Ascending aorta (tissue), 2 donors: ENCODE data around the gene PSKH1. TPM values are rescaled to one million over a fixed set of nuclear protein-coding genes. Genes with fewer than 3 reads are reported as not detected.

Experiments used
- DNase-seq, 2 donors: peaks; one replicate each; pipeline ENCODE4 v3.0.0-alpha.2; 2019; ENCODE audit warnings: low spot score in 2 of 2
- H3K27ac ChIP-seq, 2 donors: fragments of 200-600 bp; sonication (generic); one replicate each; pipeline ENCODE4 v1.5.1; 2016 to 2017; ENCODE audit warnings: mild to moderate bottlenecking in 1 of 2
- H3K27me3 ChIP-seq: fragments of 200-600 bp; sonication (generic); one replicate; pipeline ENCODE4 v1.5.1; 2017
- H3K36me3 ChIP-seq, 2 donors: fragments of 200-600 bp; sonication (generic); one replicate each; pipeline ENCODE4 v1.5.1; 2016
- H3K4me1 ChIP-seq, 2 donors: fragments of 200-600 bp; sonication (generic); one replicate each; pipeline ENCODE4 v1.5.1; 2016 to 2017; ENCODE audit warnings: mild to moderate bottlenecking in 1 of 2
- H3K4me3 ChIP-seq, 2 donors: fragments of 200-600 bp; sonication (generic); one replicate each; pipeline ENCODE4 v1.5.1; 2016 to 2017; ENCODE audit warnings: mild to moderate bottlenecking in 1 of 2
- H3K9me3 ChIP-seq, 2 donors: fragments of 200-600 bp; sonication (generic); one replicate each; pipeline ENCODE4 v1.5.1; 2016
- intact Hi-C: fragments of 100-400 bp; cut with DNase I; formaldehyde crosslinking; loops from one replicate; pipeline ENCODE4 v1.15.1; 2023
- total RNA-seq: library from RNA; depleted of rRNA; stranded (reverse); fragments of >200 nt; gene quantifications from one replicate; pipeline ENCODE4 v1.1.0, GENCODE V29; 2016
- TF ChIP-seq, protein P1 (sequence below), 3 experiments: fragments of 200-600 bp in 2 of 3; fragments of 450-650 bp in 1 of 3; sonication (generic) in 2 of 3; IDR thresholded peaks; one replicate each; pipeline ENCODE4 v1.5.1; 2016 to 2019; ENCODE audit warnings: antibody characterized with exemption in 3 of 3, mild to moderate bottlenecking in 1 of 3, moderate library complexity in 1 of 3

Gene PSKH1
- total RNA-seq, 1 donor from 2014 or later, result 41.0 TPM

DNA sequence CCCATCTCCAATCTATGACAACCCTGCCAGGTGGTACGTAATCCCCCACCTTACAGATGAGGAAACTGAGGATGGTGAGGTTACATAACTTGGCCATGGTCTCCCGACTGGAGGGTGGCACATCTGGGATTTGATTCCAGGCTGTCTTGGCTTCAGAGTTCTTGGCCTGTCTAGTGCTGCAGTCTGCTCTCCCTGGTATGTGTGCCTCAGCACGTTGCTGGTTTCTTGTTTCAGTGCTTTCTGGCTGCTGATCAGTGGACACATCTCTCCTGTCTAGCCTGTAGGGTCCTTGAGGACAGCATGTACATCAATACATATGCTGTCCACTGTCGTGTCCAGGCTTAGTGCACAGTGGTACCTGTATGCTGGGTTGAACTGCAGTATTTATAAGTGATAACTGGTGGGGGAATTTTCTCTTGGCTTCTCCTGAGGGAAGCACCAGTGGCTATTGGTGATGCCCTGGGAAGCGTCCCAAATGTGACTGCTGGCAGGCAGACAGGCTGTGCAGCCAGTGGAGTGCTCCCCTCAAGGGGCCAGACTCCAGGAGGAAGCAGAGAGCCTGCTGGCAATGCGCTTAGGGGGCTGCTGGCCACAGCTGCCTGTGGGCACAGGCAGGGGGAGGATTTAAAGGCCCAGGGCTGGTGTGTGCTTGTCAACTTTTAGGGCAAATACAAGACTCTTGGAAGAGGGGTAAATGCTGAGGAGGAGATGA is 24.2 kb downstream of the PSKH1 start:
- Histone ChIP-seq H3K27ac (peak overlapping the region; percentile 56 to 67), H3K4me3 (no peak overlapping the region), H3K27me3 (no peaks in the 10 kb centered on the region), H3K9me3 (no peaks in the 10 kb centered on the region), H3K4me1 (peaks cover 18 to 23% of the 10 kb centered on the region in 2 donors), H3K36me3 (peaks cover 0 to 3% of the 10 kb centered on the region in 2 donors)
- no peak for DNase-seq
- intact Hi-C loops, result no loop called here
- TF ChIP-seq, protein P1, sequence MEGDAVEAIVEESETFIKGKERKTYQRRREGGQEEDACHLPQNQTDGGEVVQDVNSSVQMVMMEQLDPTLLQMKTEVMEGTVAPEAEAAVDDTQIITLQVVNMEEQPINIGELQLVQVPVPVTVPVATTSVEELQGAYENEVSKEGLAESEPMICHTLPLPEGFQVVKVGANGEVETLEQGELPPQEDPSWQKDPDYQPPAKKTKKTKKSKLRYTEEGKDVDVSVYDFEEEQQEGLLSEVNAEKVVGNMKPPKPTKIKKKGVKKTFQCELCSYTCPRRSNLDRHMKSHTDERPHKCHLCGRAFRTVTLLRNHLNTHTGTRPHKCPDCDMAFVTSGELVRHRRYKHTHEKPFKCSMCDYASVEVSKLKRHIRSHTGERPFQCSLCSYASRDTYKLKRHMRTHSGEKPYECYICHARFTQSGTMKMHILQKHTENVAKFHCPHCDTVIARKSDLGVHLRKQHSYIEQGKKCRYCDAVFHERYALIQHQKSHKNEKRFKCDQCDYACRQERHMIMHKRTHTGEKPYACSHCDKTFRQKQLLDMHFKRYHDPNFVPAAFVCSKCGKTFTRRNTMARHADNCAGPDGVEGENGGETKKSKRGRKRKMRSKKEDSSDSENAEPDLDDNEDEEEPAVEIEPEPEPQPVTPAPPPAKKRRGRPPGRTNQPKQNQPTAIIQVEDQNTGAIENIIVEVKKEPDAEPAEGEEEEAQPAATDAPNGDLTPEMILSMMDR (IDR thresholded peaks at IDR 0.05), result no peak

DNA sequence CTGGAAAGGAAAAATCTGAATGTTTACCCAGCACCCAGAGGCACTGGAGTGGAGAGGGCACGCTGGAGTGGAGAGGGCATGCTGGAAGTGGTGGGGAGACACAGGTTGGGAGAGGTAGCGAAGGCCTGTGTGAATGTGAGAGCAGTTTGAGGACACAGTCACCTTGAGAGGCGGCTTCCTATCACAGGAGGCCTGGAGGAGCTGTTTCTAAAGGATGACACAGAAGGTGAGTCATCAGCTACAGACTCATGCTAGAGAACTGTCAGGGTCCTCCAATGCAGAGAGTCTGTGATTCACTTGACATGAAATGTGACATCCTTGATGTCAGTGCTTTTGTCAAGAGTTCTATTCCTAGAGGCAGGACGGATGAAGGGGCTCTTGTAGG is 24.8 kb downstream of the PSKH1 start:
- peak overlapping the region; percentile 56 to 67 for H3K27ac ChIP-seq

DNA sequence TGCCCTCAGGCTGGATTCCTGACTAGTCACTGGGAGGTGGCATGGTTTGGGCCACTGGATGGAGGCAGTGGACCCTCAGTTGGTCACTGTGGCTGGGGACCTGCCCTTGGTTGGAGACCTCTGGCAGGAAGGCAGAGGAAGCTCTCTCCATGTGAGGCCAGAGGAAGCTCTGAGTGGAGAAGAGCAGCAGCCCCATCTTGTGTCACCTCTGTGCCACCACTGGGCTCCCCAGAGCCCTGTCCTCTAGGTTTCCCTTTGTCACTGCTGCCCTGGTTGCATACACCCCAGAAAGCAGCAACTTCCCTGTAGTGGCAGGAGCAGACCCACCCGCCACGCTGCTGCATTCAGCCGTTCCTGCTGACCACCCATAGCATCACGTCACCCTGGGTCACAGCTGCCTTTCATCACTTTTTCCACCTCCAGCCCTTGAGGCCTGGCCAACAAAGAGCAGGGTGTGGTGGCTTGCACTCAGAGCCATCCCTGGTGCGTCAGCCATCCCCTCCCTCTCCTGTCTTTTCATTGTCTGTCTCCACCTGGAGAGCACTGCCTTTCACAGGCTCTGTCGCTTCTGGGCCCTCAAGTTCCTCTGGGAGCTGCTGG is 26.7 kb downstream of the PSKH1 start:
- no peak for DNase-seq
- Histone ChIP-seq H3K9me3 (no peaks in the 10 kb centered on the region), H3K4me3 (no peak overlapping the region), H3K36me3 (peaks cover 0 to 5% of the 10 kb centered on the region in 2 donors), H3K27ac (peak overlapping the region; percentile 29 to 39), H3K27me3 (no peaks in the 10 kb centered on the region), H3K4me1 (peaks cover 16 to 23% of the 10 kb centered on the region in 2 donors)
- TF ChIP-seq, protein P1 (IDR thresholded peaks at IDR 0.05), result no peak
- intact Hi-C loops, result no loop called here

More for the DNA sequence above, 24.8 kb downstream of the PSKH1 start:
- intact Hi-C loops, result no loop called here
- Histone ChIP-seq H3K4me3 (no peak overlapping the region), H3K36me3 (peaks cover 0 to under 1% of the 10 kb centered on the region in 2 donors), H3K27me3 (no peaks in the 10 kb centered on the region), H3K4me1 (peaks cover 18 to 23% of the 10 kb centered on the region in 2 donors), H3K9me3 (no peaks in the 10 kb centered on the region)
- TF ChIP-seq, protein P1 (IDR thresholded peaks at IDR 0.05), result no peak
- no peak for DNase-seq

DNA sequence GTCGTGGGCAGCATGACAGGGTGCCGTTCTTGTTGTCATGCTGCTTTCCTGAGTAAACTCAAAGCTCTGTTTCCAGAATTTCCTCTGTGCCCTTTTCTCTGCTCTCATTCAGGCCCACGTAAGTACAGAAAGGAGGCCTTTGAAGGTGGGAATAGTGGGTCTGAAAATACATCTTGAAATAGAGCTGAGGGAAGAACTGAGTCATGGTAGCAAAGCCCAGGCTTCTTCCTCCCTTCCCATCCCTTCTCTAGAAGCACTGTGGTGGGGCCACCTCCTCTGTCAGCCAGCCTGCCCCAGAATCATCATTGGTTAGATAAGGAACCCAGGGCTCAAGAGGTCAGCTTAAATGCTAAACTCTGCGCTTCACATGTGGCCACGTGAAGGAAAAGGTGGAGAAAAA is 29.2 kb downstream of the PSKH1 start:
- peaks cover 2 to 5% of the 10 kb centered on the region in 2 donors for H3K36me3 ChIP-seq
- no peaks in the 10 kb centered on the region for H3K9me3 ChIP-seq
- no peak overlapping the region for H3K4me3 ChIP-seq
- intact Hi-C loops, result no loop called here
- no peak for DNase-seq
- H3K27me3 ChIP-seq, result no peaks in the 10 kb centered on the region
- H3K27ac ChIP-seq, result no peak overlapping the region
- peaks cover 20 to 22% of the 10 kb centered on the region in 2 donors for H3K4me1 ChIP-seq
- TF ChIP-seq, protein P1 (IDR thresholded peaks at IDR 0.05), result no peak

- Histone ChIP-seq H3K36me3 (peaks cover 7 to 10% of the 10 kb centered on the region in 2 donors), H3K27me3 (no peaks in the 10 kb centered on the region), H3K4me1 (peaks cover 14 to 16% of the 10 kb centered on the region in 2 donors), H3K4me3 (no peak overlapping the region), H3K27ac (no peak overlapping the region), H3K9me3 (no peaks in the 10 kb centered on the region)
- intact Hi-C loops, result no loop called here
- DNase-seq, result no peak
- TF ChIP-seq, protein P1 (IDR thresholded peaks at IDR 0.05), result no peak
Observed at GRCh38 chr16:67922740-67923139, 29.7 kb downstream of the PSKH1 start.
